OCI-LY3 (cell line): ENCODE data around the gene ABTB2.

Experiments used
- H2AFZ ChIP-seq: fragments of 200-600, 300-600 bp; shearing (Covaris generic); 2 replicates; pipeline ENCODE4 v1.6.0; 2014; ENCODE audit warnings: antibody characterized with exemption, low read depth, low read length
- H3K27ac ChIP-seq: fragments of 200-600, 300-600 bp; sonication (generic); 2 replicates; pipeline ENCODE4 v1.5.1; 2014; ENCODE audit warnings: mild to moderate bottlenecking, low read length, moderate library complexity, mixed read lengths
- H3K27me3 ChIP-seq: fragments of 200-600, 300-600 bp; sonication (generic); 2 replicates; pipeline ENCODE4 v1.6.1; 2014; ENCODE audit warnings: low read depth, low read length, mixed read lengths
- H3K36me3 ChIP-seq: fragments of 200-600, 300-600 bp; sonication (generic); replicated peaks from 2 replicates; pipeline ENCODE3; 2014; ENCODE audit warnings: low read depth, low read length, mixed read lengths
- H3K4me1 ChIP-seq: fragments of 300-600, 200-600 bp; sonication (generic); 2 replicates; pipeline ENCODE4 v1.6.1; 2014; ENCODE audit warnings: low read length, mixed read lengths
- H3K4me2 ChIP-seq: fragments of 200-600, 300-600 bp; sonication (generic); 2 replicates; pipeline ENCODE4 v1.6.1; 2014; ENCODE audit warnings: low read length, mixed read lengths
- H3K4me3 ChIP-seq: fragments of 300-600, 200-600 bp; sonication (generic); 2 replicates; pipeline ENCODE4 v1.5.1; 2014; ENCODE audit warnings: antibody characterized with exemption, mild to moderate bottlenecking, low read length, moderate library complexity
- H3K79me2 ChIP-seq: fragments of 300-600, 200-600 bp; shearing (Covaris generic); 2 replicates; pipeline ENCODE4 v1.6.1; 2014; ENCODE audit warnings: mild to moderate bottlenecking, low read length, mixed read lengths
- H3K9ac ChIP-seq: fragments of 300-600, 200-600 bp; shearing (Covaris generic); 2 replicates; pipeline ENCODE4 v1.6.0; 2014; ENCODE audit warnings: mild to moderate bottlenecking, low read length, moderate library complexity
- H3K9me3 ChIP-seq: fragments of 200-600, 300-600 bp; shearing (Covaris generic); 2 replicates; pipeline ENCODE4 v1.6.1; 2014; ENCODE audit warnings: low read length, mixed read lengths; ENCODE audit not compliant: insufficient read depth
- H4K20me1 ChIP-seq: fragments of 200-600, 300-600 bp; sonication (generic); 2 replicates; pipeline ENCODE4 v1.6.1; 2016; ENCODE audit warnings: low read length, mixed read lengths; ENCODE audit not compliant: insufficient read depth
- CTCF ChIP-seq: fragments of 200-600, 300-600 bp; sonication (generic); IDR thresholded peaks from 2 replicates; pipeline ENCODE4 v1.5.1; 2014; ENCODE audit warnings: antibody characterized with exemption, low read length, low read depth
- EZH2phosphoT487 ChIP-seq: fragments of 200-600 bp; shearing (Covaris generic); IDR thresholded peaks from 2 replicates; pipeline ENCODE4 v1.6.1; 2018; ENCODE audit warnings: antibody characterized with exemption, mixed run types, low read depth

The ABTB2 gene

GRCh38 chr11:34134765-34135164 lies 223.0 kb downstream of the ABTB2 start:
- 0 out of 2 replicates have a peak, but pooled peaks cover 2% of the 10 kb centered on the region for H4K20me1 ChIP-seq
- no peak overlapping the region for H2AFZ ChIP-seq
- TF ChIP-seq CTCF (no peak), EZH2phosphoT487 (no peak)
- peak overlapping the region; percentile 100 for H3K27ac ChIP-seq
- H3K36me3 ChIP-seq = peaks cover 85% of the 10 kb centered on the region
- peak overlapping the region; percentile 61 for H3K4me3 ChIP-seq
- H3K9ac ChIP-seq = peak overlapping the region; percentile 88
- H3K27me3 ChIP-seq = no peaks in the 10 kb centered on the region
- peak overlapping the region; percentile 88 for H3K4me2 ChIP-seq
- H3K9me3 ChIP-seq = no peaks in the 10 kb centered on the region
- peaks cover 19% of the 10 kb centered on the region for H3K79me2 ChIP-seq
- peaks cover 69% of the 10 kb centered on the region for H3K4me1 ChIP-seq

- Histone ChIP-seq H3K27ac (peak overlapping the region; percentile 100; the same call in 1 of the 2 replicates), H3K9ac (no peak overlapping the region), H3K4me3 (no peak overlapping the region), H3K79me2 (peaks cover 14% of the 10 kb centered on the region), H3K4me1 (peaks cover 69% of the 10 kb centered on the region), H3K4me2 (peak overlapping the region; percentile 0; the same call in 1 of the 2 replicates), H3K9me3 (no peaks in the 10 kb centered on the region), H3K27me3 (no peaks in the 10 kb centered on the region), H4K20me1 (0 out of 2 replicates have a peak, but pooled peaks cover 2% of the 10 kb centered on the region), H3K36me3 (peaks cover 78% of the 10 kb centered on the region), H2AFZ (no peak overlapping the region)
- TF ChIP-seq EZH2phosphoT487 (no peak), CTCF (no peak)
These were observed 225.4 kb downstream of the ABTB2 start for GRCh38 chr11:34132261-34132965.

DNA sequence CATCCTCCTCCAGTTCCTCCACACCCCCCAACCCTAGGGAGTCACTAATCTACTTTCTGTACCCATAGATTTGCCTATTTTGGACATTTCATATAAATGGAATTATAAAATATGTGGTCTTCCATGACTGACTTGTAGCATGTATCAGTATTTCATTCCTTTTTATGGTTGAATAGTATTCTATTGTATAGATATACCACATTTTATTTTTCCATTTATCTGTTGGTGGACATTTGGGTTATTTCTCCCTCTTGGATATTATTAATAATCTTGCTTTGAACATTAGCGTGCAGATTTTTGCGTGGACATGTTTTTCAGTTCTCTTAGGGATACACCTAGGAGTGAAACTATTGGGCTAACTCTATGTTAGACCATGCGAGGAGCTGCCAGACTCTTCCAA lies 229.0 kb downstream of the ABTB2 start:
- no peaks in the 10 kb centered on the region for H3K27me3 ChIP-seq
- H3K9me3 ChIP-seq = no peaks in the 10 kb centered on the region
- H4K20me1 ChIP-seq = no peaks in the 10 kb centered on the region
- no peak overlapping the region for H3K4me3 ChIP-seq
- no peak overlapping the region for H2AFZ ChIP-seq
- H3K79me2 ChIP-seq = peaks cover 2% of the 10 kb centered on the region; the same call in 1 of the 2 replicates
- H3K9ac ChIP-seq = no peak overlapping the region
- H3K4me1 ChIP-seq = peaks cover 40% of the 10 kb centered on the region
- H3K4me2 ChIP-seq = no peak overlapping the region
- TF ChIP-seq CTCF (no peak), EZH2phosphoT487 (no peak)
- peaks cover 75% of the 10 kb centered on the region for H3K36me3 ChIP-seq
- H3K27ac ChIP-seq = no peak overlapping the region

GRCh38 chr11:34126959-34127848 lies 230.6 kb downstream of the ABTB2 start:
- no peaks in the 10 kb centered on the region for H4K20me1 ChIP-seq
- H3K27ac ChIP-seq = no peak overlapping the region
- H3K79me2 ChIP-seq = no peaks in the 10 kb centered on the region
- peaks cover 74% of the 10 kb centered on the region for H3K36me3 ChIP-seq
- H3K27me3 ChIP-seq = no peaks in the 10 kb centered on the region
- H3K4me2 ChIP-seq = no peak overlapping the region
- peaks cover 24% of the 10 kb centered on the region for H3K4me1 ChIP-seq
- no peak overlapping the region for H3K9ac ChIP-seq
- H2AFZ ChIP-seq = no peak overlapping the region
- TF ChIP-seq CTCF (no peak), EZH2phosphoT487 (no peak)
- no peaks in the 10 kb centered on the region for H3K9me3 ChIP-seq
- no peak overlapping the region for H3K4me3 ChIP-seq
